ENCODE results near the gene TSPAN32. TPM values are rescaled to one million over a fixed set of nuclear protein-coding genes. Genes with fewer than 3 reads are reported as not detected.
A peak's percentile ranks its signal among the peaks of the same experiment; 100 is the strongest.

TSPAN32 gene
- total RNA-seq, 2 experiments from 2014 or later: 0.69 to 2.0 TPM

- CTCF ChIA-PET (ENCODE audit: unreplicated experiment): interaction anchor here (1.0 to 3.3 kb wide), 4 partner anchors 85 to 114 kb away, joined by 3 to 44 read pairs (median 4); no protein-coding TSS in a partner anchor
- no peak overlapping the region for H3K27ac ChIP-seq (ENCODE audit: low read depth, low read length, poor library complexity, severe bottlenecking)
- H3K79me2 ChIP-seq (ENCODE audit: insufficient read depth, low read depth, low read length): no peaks in the 10 kb centered on the region
- H2AFZ ChIP-seq (ENCODE audit: low read length): no peak overlapping the region
- no peaks in the 10 kb centered on the region for H3K9me3 ChIP-seq (ENCODE audit: low read length)
- H4K20me1 ChIP-seq (ENCODE audit: insufficient read depth, low read length): no peaks in the 10 kb centered on the region
- H3K4me2 ChIP-seq (ENCODE audit: low read length): no peak overlapping the region
- intact Hi-C loops (cut with micrococcal nuclease; ENCODE audit: unreplicated experiment): loop anchor here (1.0 to 5.0 kb wide), 4 partner anchors 95 to 227 kb away; partner anchors contain the start of gene TSSC4
- TF ChIP-seq CTCF (conservative IDR thresholded peaks at IDR 0.05; ENCODE audit: low read length) (peak; percentile 93), EZH2phosphoT487 (IDR thresholded peaks at IDR 0.05; ENCODE audit: borderline replicate concordance, low read depth, low read length) (no peak)
- no TSS peak for BruUV-seq (replicated peaks)
- POLR2A ChIA-PET: interaction anchor here (1.3 to 1.4 kb wide), 2 partner anchors 83 to 93 kb away, joined by 3 to 4 read pairs; no protein-coding TSS in a partner anchor
- no peaks in the 10 kb centered on the region for H3K9me2 ChIP-seq (ENCODE audit: insufficient read depth, low read length)
- peak; percentile 84 for DNase-seq (ENCODE audit: low spot score)
- peaks cover 8% of the 10 kb centered on the region for H3K4me1 ChIP-seq (ENCODE audit: insufficient read depth, low read length, poor library complexity, severe bottlenecking)
- no peaks in the 10 kb centered on the region for H3K36me3 ChIP-seq (ENCODE audit: insufficient read depth, low read length)
- no peak overlapping the region for H3K4me3 ChIP-seq (ENCODE audit: low read depth, low read length, poor library complexity, severe bottlenecking)
These were observed 3.4 kb downstream of the TSPAN32 start for GRCh38 chr11:2305140-2305778.

GRCh38 chr11:2305788-2306451, 4.1 kb downstream of the TSPAN32 start:
- CTCF ChIA-PET (ENCODE audit: unreplicated experiment): interaction anchor here (0.6 to 3.3 kb wide), 3 partner anchors 93 to 226 kb away, joined by 3 to 44 read pairs (median 3); no protein-coding TSS in a partner anchor
- DNase-seq (ENCODE audit: low spot score): peak; percentile 17
- Histone ChIP-seq H2AFZ (ENCODE audit: low read length) (no peak overlapping the region), H3K9me3 (ENCODE audit: low read length) (no peaks in the 10 kb centered on the region), H3K79me2 (ENCODE audit: insufficient read depth, low read depth, low read length) (no peaks in the 10 kb centered on the region), H3K36me3 (ENCODE audit: insufficient read depth, low read length) (no peaks in the 10 kb centered on the region), H3K4me2 (ENCODE audit: low read length) (no peak overlapping the region), H3K4me1 (ENCODE audit: insufficient read depth, low read length, poor library complexity, severe bottlenecking) (peaks cover 8% of the 10 kb centered on the region), H3K4me3 (ENCODE audit: low read depth, low read length, poor library complexity, severe bottlenecking) (no peak overlapping the region), H3K27ac (ENCODE audit: low read depth, low read length, poor library complexity, severe bottlenecking) (no peak overlapping the region), H4K20me1 (ENCODE audit: insufficient read depth, low read length) (no peaks in the 10 kb centered on the region), H3K9me2 (ENCODE audit: insufficient read depth, low read length) (no peaks in the 10 kb centered on the region)
- no TSS peak for BruUV-seq (replicated peaks)
- intact Hi-C loops (cut with micrococcal nuclease; ENCODE audit: unreplicated experiment): loop anchor here (1.0 to 5.0 kb wide), 4 partner anchors 94 to 226 kb away; partner anchors contain the start of gene TSSC4
- POLR2A ChIA-PET: interaction anchor here (0.6 to 1.4 kb wide), 6 partner anchors 72 to 1535 kb away, joined by 3 to 5 read pairs (median 4); no protein-coding TSS in a partner anchor
- TF ChIP-seq CTCF (conservative IDR thresholded peaks at IDR 0.05; ENCODE audit: low read length) (no peak), EZH2phosphoT487 (IDR thresholded peaks at IDR 0.05; ENCODE audit: borderline replicate concordance, low read depth, low read length) (no peak)
